Peyer's patch (tissue), 4 donors: ENCODE results near the gene SENP8. TPM values are rescaled to one million over a fixed set of nuclear protein-coding genes. Genes with fewer than 3 reads are reported as not detected.

Experiments
- DNase-seq, 3 donors: peaks; one replicate each; pipeline ENCODE4 v3.0.0-alpha.2; 2017 to 2019
- H3K27ac ChIP-seq, 4 donors: fragments of 200-600 bp; sonication (generic); one replicate each; pipeline ENCODE4 v1.5.1; 2016 to 2019
- H3K27me3 ChIP-seq, 2 donors: fragments of 200-600 bp; sonication (generic); one replicate each; pipeline ENCODE4 v1.5.1; 2019
- H3K36me3 ChIP-seq, 3 donors: fragments of 200-600 bp; sonication (generic); one replicate each; pipeline ENCODE4 v1.5.1; 2016 to 2019
- H3K4me1 ChIP-seq, 4 donors: fragments of 200-600 bp; sonication (generic); one replicate each; pipeline ENCODE4 v1.5.1; 2016 to 2019
- H3K4me3 ChIP-seq, 4 donors: fragments of 200-600 bp; sonication (generic); 1 replicate in 3 of 4; 2 replicates in 1 of 4; pipeline ENCODE4 v1.5.1; 2016 to 2019; ENCODE audit warnings: mild to moderate bottlenecking in 1 of 4
- H3K9me3 ChIP-seq, 4 donors: fragments of 200-600 bp; sonication (generic); one replicate each; pipeline ENCODE4 v1.5.1; 2016 to 2019; ENCODE audit warnings: mild to moderate bottlenecking in 1 of 4
- POLR2A ChIP-seq, 2 donors: fragments of 450-650 bp; IDR thresholded peaks; one replicate each; pipeline ENCODE4 v1.5.1; 2017; ENCODE audit warnings: antibody characterized with exemption in 2 of 2, mild to moderate bottlenecking in 2 of 2, moderate library complexity in 2 of 2
- total RNA-seq, 4 donors: library from RNA; depleted of rRNA; stranded (reverse); fragments of >200 nt; gene quantifications; one replicate each; pipeline ENCODE4 v1.1.0, GENCODE V29; 2016
- TF ChIP-seq, protein P1 (sequence below), 6 experiments: fragments of 450-650 bp in 4 of 6; fragments of 200-600 bp in 2 of 6; sonication (generic) in 1 of 6; IDR thresholded peaks; one replicate each; pipeline ENCODE4 v1.5.1; 2017 to 2019; ENCODE audit warnings: antibody characterized with exemption in 6 of 6, mild to moderate bottlenecking in 3 of 6, moderate library complexity in 1 of 6

The SENP8 gene
- total RNA-seq, 4 donors from 2014 or later: 0.88 to 2.4 (median 0.95) TPM; not detected in 1

DNA sequence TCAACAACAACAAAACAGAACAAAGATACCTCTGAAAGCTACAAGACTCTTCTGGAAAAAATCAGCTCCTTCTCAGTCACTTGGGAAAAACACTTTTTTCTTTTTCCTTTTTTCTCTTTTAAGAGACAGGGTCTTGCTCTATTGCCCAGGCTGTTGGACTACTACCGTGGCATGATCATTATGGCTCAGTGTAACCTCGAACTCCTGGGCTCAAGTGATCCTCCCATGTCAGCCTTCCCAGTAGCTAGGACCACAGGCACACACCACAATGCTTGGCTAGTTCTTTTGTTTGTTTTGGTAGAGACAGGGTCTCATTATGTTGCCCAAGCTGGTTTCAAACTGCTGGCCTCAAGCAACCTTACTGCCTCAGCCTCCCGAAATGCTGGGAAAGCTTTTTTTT, 13.1 kb upstream of the SENP8 start:
- Histone ChIP-seq H3K27me3 (no peaks in the 10 kb centered on the region), H3K9me3 (no peaks in the 10 kb centered on the region), H3K27ac (no peak overlapping the region), H3K4me3 (no peak overlapping the region), H3K4me1 (no peaks in the 10 kb centered on the region), H3K36me3 (no peaks in the 10 kb centered on the region)
- TF ChIP-seq POLR2A (IDR thresholded peaks at IDR 0.05): no peak
- TF ChIP-seq, protein P1, sequence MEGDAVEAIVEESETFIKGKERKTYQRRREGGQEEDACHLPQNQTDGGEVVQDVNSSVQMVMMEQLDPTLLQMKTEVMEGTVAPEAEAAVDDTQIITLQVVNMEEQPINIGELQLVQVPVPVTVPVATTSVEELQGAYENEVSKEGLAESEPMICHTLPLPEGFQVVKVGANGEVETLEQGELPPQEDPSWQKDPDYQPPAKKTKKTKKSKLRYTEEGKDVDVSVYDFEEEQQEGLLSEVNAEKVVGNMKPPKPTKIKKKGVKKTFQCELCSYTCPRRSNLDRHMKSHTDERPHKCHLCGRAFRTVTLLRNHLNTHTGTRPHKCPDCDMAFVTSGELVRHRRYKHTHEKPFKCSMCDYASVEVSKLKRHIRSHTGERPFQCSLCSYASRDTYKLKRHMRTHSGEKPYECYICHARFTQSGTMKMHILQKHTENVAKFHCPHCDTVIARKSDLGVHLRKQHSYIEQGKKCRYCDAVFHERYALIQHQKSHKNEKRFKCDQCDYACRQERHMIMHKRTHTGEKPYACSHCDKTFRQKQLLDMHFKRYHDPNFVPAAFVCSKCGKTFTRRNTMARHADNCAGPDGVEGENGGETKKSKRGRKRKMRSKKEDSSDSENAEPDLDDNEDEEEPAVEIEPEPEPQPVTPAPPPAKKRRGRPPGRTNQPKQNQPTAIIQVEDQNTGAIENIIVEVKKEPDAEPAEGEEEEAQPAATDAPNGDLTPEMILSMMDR (IDR thresholded peaks at IDR 0.05): no peak
- no peak for DNase-seq

DNA sequence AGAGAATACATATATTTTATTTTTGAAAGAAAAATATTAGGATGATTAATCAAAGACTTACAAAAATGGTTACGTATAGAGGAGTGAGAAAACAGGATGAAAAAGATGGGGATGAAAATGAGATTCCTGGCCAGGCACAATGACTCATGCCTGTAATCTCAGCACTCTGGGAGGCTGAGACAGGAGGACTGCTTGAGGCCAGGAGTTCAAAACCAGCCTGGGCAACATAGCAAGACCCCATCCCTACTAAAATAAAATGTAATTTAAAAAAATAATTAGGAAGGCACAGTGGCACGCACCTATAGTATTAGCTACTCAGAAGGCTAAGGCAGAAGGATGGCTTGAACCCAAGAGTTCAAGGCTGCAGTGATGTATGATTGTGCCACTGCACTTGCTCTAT, 12.1 kb upstream of the SENP8 start:
- no peak for TF ChIP-seq POLR2A (IDR thresholded peaks at IDR 0.05)
- TF ChIP-seq, protein P1 (IDR thresholded peaks at IDR 0.05): no peak
- H3K9me3 ChIP-seq: no peaks in the 10 kb centered on the region
- no peak overlapping the region for H3K4me3 ChIP-seq
- H3K27ac ChIP-seq: no peak overlapping the region
- no peaks in the 10 kb centered on the region for H3K27me3 ChIP-seq
- no peaks in the 10 kb centered on the region for H3K4me1 ChIP-seq
- H3K36me3 ChIP-seq: no peaks in the 10 kb centered on the region
- no peak for DNase-seq

DNA sequence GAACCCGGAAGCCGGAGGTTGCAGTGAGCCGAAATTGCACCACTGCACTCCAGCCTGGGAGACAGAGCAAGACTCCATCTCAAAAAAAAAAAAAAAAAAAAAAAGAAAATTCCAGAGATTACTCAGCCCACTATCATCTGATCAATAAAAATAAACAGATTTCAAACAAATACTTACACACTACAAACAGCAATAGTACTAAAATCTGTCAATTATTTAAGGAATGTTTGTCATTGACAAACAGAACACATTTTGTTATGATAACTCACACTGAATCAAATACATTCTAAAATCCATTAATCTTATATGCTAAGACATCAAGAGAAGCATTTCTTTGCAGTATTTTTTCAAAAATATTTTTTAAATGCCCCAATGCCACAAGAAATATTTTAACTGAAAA, 7.8 kb upstream of the SENP8 start:
- H3K27me3 ChIP-seq: no peaks in the 10 kb centered on the region
- no peaks in the 10 kb centered on the region for H3K36me3 ChIP-seq
- DNase-seq: no peak
- no peak overlapping the region for H3K4me3 ChIP-seq
- TF ChIP-seq, protein P1 (IDR thresholded peaks at IDR 0.05): no peak
- TF ChIP-seq POLR2A (IDR thresholded peaks at IDR 0.05): no peak
- no peak overlapping the region for H3K27ac ChIP-seq
- no peaks in the 10 kb centered on the region for H3K9me3 ChIP-seq
- H3K4me1 ChIP-seq: no peaks in the 10 kb centered on the region

DNA sequence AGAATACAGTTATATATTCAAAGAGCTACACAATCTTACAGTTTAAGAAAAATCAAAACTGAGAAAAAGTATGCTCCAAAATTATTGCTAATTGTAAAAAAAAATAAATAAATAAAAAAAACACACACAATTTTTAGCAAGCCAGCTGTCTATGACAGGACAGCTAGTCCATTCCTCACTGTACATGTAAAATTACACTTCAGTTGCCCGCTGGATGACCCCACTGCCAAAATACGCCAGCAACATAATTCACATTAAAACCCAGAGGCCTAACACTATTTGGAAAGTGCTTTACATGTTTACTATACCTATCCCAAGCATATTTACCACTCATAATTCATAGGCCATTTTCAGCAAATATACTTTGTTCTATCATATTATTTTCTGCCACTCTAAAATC, 6.1 kb upstream of the SENP8 start:
- H3K4me1 ChIP-seq: peaks cover 0 to 10% (median 0%) of the 10 kb centered on the region in 4 donors
- TF ChIP-seq, protein P1 (IDR thresholded peaks at IDR 0.05): no peak
- no peak for TF ChIP-seq POLR2A (IDR thresholded peaks at IDR 0.05)
- no peak for DNase-seq

DNA sequence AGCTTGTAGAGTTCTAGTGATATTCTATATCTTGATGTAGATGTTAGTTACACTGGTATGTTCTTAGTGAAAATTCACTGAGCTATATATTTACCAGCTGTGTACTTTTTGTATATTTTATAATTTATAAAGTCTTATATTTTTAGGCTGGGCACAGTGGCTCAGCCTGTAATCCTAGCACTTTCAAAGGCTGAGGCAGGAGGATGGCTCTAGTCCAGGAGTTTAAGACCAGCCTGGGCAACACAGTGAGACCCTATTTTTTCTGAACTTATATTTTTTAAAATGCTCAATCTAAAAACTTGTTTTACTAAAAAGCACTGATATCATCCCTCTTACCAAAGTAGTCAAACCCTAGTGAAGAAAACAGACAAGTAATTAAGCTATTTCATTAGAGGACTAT, 5.4 kb upstream of the SENP8 start:
- peaks cover 0 to 10% (median 0%) of the 10 kb centered on the region in 4 donors for H3K4me1 ChIP-seq
- TF ChIP-seq, protein P1 (IDR thresholded peaks at IDR 0.05): no peak
- no peak for TF ChIP-seq POLR2A (IDR thresholded peaks at IDR 0.05)

More for the DNA sequence above, 6.1 kb upstream of the SENP8 start:
- Histone ChIP-seq H3K36me3 (no peaks in the 10 kb centered on the region), H3K4me3 (no peak overlapping the region), H3K27ac (no peak overlapping the region), H3K27me3 (no peaks in the 10 kb centered on the region), H3K9me3 (no peaks in the 10 kb centered on the region)

More for the DNA sequence above, 5.4 kb upstream of the SENP8 start:
- no peak overlapping the region for H3K27ac ChIP-seq
- H3K27me3 ChIP-seq: no peaks in the 10 kb centered on the region
- no peaks in the 10 kb centered on the region for H3K9me3 ChIP-seq
- H3K4me3 ChIP-seq: no peak overlapping the region
- no peak for DNase-seq
- no peaks in the 10 kb centered on the region for H3K36me3 ChIP-seq
